Liver (tissue), 9 donors: ENCODE data around the gene PLIN4. TPM values are rescaled to one million over a fixed set of nuclear protein-coding genes. Genes with fewer than 3 reads are reported as not detected.

ENCODE experiments used
- DNase-seq: peaks from one replicate; pipeline ENCODE4 v3.0.0-alpha.2; 2017; ENCODE audit warnings: low spot score
- H3K27ac ChIP-seq, 2 donors: one replicate each; pipeline ENCODE4 v1.7.0; 2013; ENCODE audit warnings: inconsistent platforms in 2 of 2, low read length in 2 of 2, control low read depth in 1 of 2, low read depth in 1 of 2, mild to moderate bottlenecking in 1 of 2
- H3K27me3 ChIP-seq, 4 donors: one replicate each; pipeline versions ENCODE4 v1.6.1 to v1.7.0; 2013; ENCODE audit warnings: low read length in 3 of 4, inconsistent platforms in 1 of 4, mild to moderate bottlenecking in 1 of 4, moderate library complexity in 1 of 4; ENCODE audit not compliant: control insufficient read depth in 4 of 4, insufficient read depth in 4 of 4
- H3K36me3 ChIP-seq, 4 donors: one replicate each; pipeline versions ENCODE4 v1.6.1 to v1.7.0; 2013; ENCODE audit warnings: low read length in 3 of 4, mild to moderate bottlenecking in 3 of 4, low read depth in 1 of 4, moderate library complexity in 1 of 4; ENCODE audit not compliant: control insufficient read depth in 4 of 4, insufficient read depth in 3 of 4
- H3K4me1 ChIP-seq, 4 donors: one replicate each; pipeline versions ENCODE4 v1.6.1 to v1.7.0; 2013; ENCODE audit warnings: low read length in 3 of 4, mild to moderate bottlenecking in 3 of 4, moderate library complexity in 1 of 4; ENCODE audit not compliant: control insufficient read depth in 4 of 4, insufficient read depth in 4 of 4
- H3K4me3 ChIP-seq, 3 donors: one replicate each; pipeline versions ENCODE4 v1.6.1 to v1.7.0; 2013; ENCODE audit warnings: low read length in 3 of 3, control low read depth in 1 of 3, low read depth in 1 of 3, mild to moderate bottlenecking in 1 of 3
- H3K9ac ChIP-seq, 2 donors: one replicate each; pipeline ENCODE4 v1.7.0; 2013; ENCODE audit warnings: low read length in 2 of 2, mild to moderate bottlenecking in 2 of 2, moderate library complexity in 2 of 2, control low read depth in 1 of 2, low read depth in 1 of 2
- H3K9me3 ChIP-seq, 4 donors: one replicate each; pipeline versions ENCODE4 v1.6.1 to v1.7.0; 2013; ENCODE audit warnings: low read length in 3 of 4; ENCODE audit not compliant: control insufficient read depth in 4 of 4
- ATF3 ChIP-seq: IDR thresholded peaks from 2 replicates; pipeline ENCODE4 v1.6.1; 2016; ENCODE audit warnings: antibody characterized with exemption
- CTCF ChIP-seq: fragments of 150-350 bp; IDR thresholded peaks from 2 replicates; pipeline ENCODE4 v1.5.1; 2017; ENCODE audit warnings: improper control_type of control experiment, low read depth, low read length; ENCODE audit not compliant: missing input control
- EGR1 ChIP-seq, 2 donors: IDR thresholded peaks; 2 replicates each; pipeline ENCODE4 v1.6.1; 2016 to 2018; ENCODE audit warnings: antibody characterized with exemption in 2 of 2, low read depth in 2 of 2
- FOXA1 ChIP-seq: IDR thresholded peaks from 2 replicates; pipeline ENCODE4 v1.6.1; 2016; ENCODE audit warnings: antibody characterized with exemption
- FOXA2 ChIP-seq: IDR thresholded peaks from 2 replicates; pipeline ENCODE4 v1.6.1; 2016; ENCODE audit warnings: antibody characterized with exemption
- GABPA ChIP-seq, 2 donors: IDR thresholded peaks in 1 of 2; conservative IDR thresholded peaks in 1 of 2; 2 replicates each; pipeline ENCODE4 v1.6.1; 2016; ENCODE audit warnings: antibody characterized with exemption in 2 of 2, mild to moderate bottlenecking in 1 of 2, moderate library complexity in 1 of 2
- HNF4A ChIP-seq, 2 donors: conservative IDR thresholded peaks; 2 replicates each; pipeline ENCODE4 v1.6.1; 2016; ENCODE audit warnings: antibody characterized with exemption in 2 of 2, mild to moderate bottlenecking in 2 of 2
- HNF4G ChIP-seq: IDR thresholded peaks from 2 replicates; pipeline ENCODE4 v1.6.1; 2016; ENCODE audit warnings: antibody characterized with exemption
- JUND ChIP-seq, 2 donors: IDR thresholded peaks; 2 replicates each; pipeline ENCODE4 v1.6.1; 2016; ENCODE audit warnings: antibody characterized with exemption in 2 of 2
- MAX ChIP-seq: IDR thresholded peaks from 2 replicates; pipeline ENCODE4 v1.6.1; 2016; ENCODE audit warnings: antibody characterized with exemption
- NR2F2 ChIP-seq: IDR thresholded peaks from 2 replicates; pipeline ENCODE4 v1.6.1; 2016; ENCODE audit warnings: antibody characterized with exemption
- RAD21 ChIP-seq, 2 donors: IDR thresholded peaks; 2 replicates each; pipeline ENCODE4 v1.6.1; 2016; ENCODE audit warnings: antibody characterized with exemption in 2 of 2, mild to moderate bottlenecking in 2 of 2
- REST ChIP-seq: IDR thresholded peaks from 2 replicates; pipeline ENCODE4 v1.6.1; 2016; ENCODE audit warnings: antibody characterized with exemption, mild to moderate bottlenecking
- RXRA ChIP-seq, 2 donors: IDR thresholded peaks; 2 replicates each; pipeline ENCODE4 v1.6.1; 2017 to 2018; ENCODE audit warnings: antibody characterized with exemption in 2 of 2, mild to moderate bottlenecking in 1 of 2
- SP1 ChIP-seq: IDR thresholded peaks from 2 replicates; pipeline ENCODE4 v1.6.1; 2018; ENCODE audit warnings: antibody characterized with exemption, mild to moderate bottlenecking
- TAF1 ChIP-seq: conservative IDR thresholded peaks from 2 replicates; pipeline ENCODE4 v1.6.1; 2016; ENCODE audit warnings: antibody characterized with exemption, mild to moderate bottlenecking
- YY1 ChIP-seq: IDR thresholded peaks from 2 replicates; pipeline ENCODE4 v1.6.1; 2016; ENCODE audit warnings: antibody characterized with exemption, mild to moderate bottlenecking
- ZBTB33 ChIP-seq: IDR thresholded peaks from 2 replicates; pipeline ENCODE4 v1.6.1; 2016; ENCODE audit warnings: antibody characterized with exemption
- WGBS: extraction: QIAGEN DNeasy Blood & Tissue Kit; methylation state at CpG from one replicate; pipeline ENCODE4 v1.1.7; 2013; 5-methylcytosine and 5-hydroxymethylcytosine counted together
- polyA plus RNA-seq, 2 donors: library from polyadenylated mRNA; stranded (reverse) in 1 of 2; unstranded in 1 of 2; fragments of 200-250 nt in 1 of 2; fragments of >200 nt in 1 of 2; fragmentation: Nextera tagmentation in 1 of 2; extraction: Ambion mirVana in 1 of 2; gene quantifications; one replicate each; pipeline versions ENCODE4 v1.2.1 to v1.2.3, GENCODE V29; 2013 to 2015
- total RNA-seq, 2 donors: library from RNA; depleted of rRNA; stranded (reverse); fragments of >200 nt; gene quantifications; one replicate each; pipeline ENCODE4 v1.2.3, GENCODE V29; 2014
- donor health status: healthy.
- donor health status: healthy.
- donor health status: healthy.
- donor health status: healthy.
- donor health status: healthy.

Gene PLIN4
- total and polyA plus RNA-seq, 4 donors: 3.1 to 49.1 (median 9.5) TPM

- DNase-seq: no peak
- H3K4me3 ChIP-seq: no peak overlapping the region
- H3K9ac ChIP-seq: no peak overlapping the region
- H3K27ac ChIP-seq: peak overlapping the region; percentile 6 to 41
- 89% methylated on average over 5 of the region's 5 CpGs for WGBS
- TF ChIP-seq ZBTB33 (no peak), HNF4A (conservative IDR thresholded peaks at IDR 0.05) (no peak), ATF3 (no peak), NR2F2 (no peak), HNF4G (no peak), FOXA1 (no peak), JUND (IDR thresholded peaks at IDR 0.05) (no peak), RXRA (IDR thresholded peaks at IDR 0.05) (no peak), YY1 (no peak), TAF1 (no peak)
- H3K27me3 ChIP-seq: no peaks in the 10 kb centered on the region
- H3K9me3 ChIP-seq: no peaks in the 10 kb centered on the region
- H3K4me1 ChIP-seq: peaks cover 18 to 67% (median 62%) of the 10 kb centered on the region in 4 donors
- peaks cover 0 to 16% (median 8%) of the 10 kb centered on the region in 4 donors for H3K36me3 ChIP-seq
Measured at GRCh38 chr19:4521888-4522242, 3.6 kb upstream of the PLIN4 start.

GRCh38 chr19:4521170-4521887 lies 3.0 kb upstream of the PLIN4 start:
- Histone ChIP-seq H3K9me3 (no peaks in the 10 kb centered on the region), H3K9ac (no peak overlapping the region), H3K36me3 (peaks cover 0 to 14% (median 8%) of the 10 kb centered on the region in 4 donors), H3K4me3 (no peak overlapping the region), H3K27ac (peak overlapping the region; percentile 6 to 41), H3K27me3 (no peaks in the 10 kb centered on the region), H3K4me1 (peaks cover 18 to 71% (median 64%) of the 10 kb centered on the region in 4 donors)
- no peak for DNase-seq
- no peak for TF ChIP-seq YY1
- TF ChIP-seq MAX: peak; percentile 71
- TF ChIP-seq RXRA (IDR thresholded peaks at IDR 0.05): peak; percentile 75 to 82
- peak in 1 of 2 donors; percentile 32 for TF ChIP-seq JUND (IDR thresholded peaks at IDR 0.05)
- TF ChIP-seq HNF4A (conservative IDR thresholded peaks at IDR 0.05): peak; percentile 89 to 91
- TF ChIP-seq HNF4G: no peak
- TF ChIP-seq CTCF: no peak
- TF ChIP-seq TAF1: no peak
- no peak for TF ChIP-seq GABPA (IDR thresholded peaks at IDR 0.05 in 1 of 2, conservative IDR thresholded peaks at IDR 0.05 in 1 of 2)
- TF ChIP-seq ZBTB33: no peak
- TF ChIP-seq EGR1 (IDR thresholded peaks at IDR 0.05; ENCODE audit: low read depth in 2 of 2): peak in 1 of 2 donors; percentile 45
- no peak for TF ChIP-seq ATF3
- TF ChIP-seq RAD21 (IDR thresholded peaks at IDR 0.05): no peak
- no peak for TF ChIP-seq FOXA2
- TF ChIP-seq FOXA1: no peak
- peak; percentile 65 for TF ChIP-seq NR2F2
- TF ChIP-seq SP1: peak; percentile 70
- TF ChIP-seq REST: no peak
- WGBS: 62% methylated on average over 11 of the region's 11 CpGs
